ENCODE results near the gene WDR82. TPM values are rescaled to one million over a fixed set of nuclear protein-coding genes. Genes with fewer than 3 reads are reported as not detected.

WDR82 gene
- total and polyA plus RNA-seq, 2 of the 8 experiments (the other 6 are each of a cell fraction or from before 2014, with no cell fraction given): 33.5 to 82.7 TPM

DNA sequence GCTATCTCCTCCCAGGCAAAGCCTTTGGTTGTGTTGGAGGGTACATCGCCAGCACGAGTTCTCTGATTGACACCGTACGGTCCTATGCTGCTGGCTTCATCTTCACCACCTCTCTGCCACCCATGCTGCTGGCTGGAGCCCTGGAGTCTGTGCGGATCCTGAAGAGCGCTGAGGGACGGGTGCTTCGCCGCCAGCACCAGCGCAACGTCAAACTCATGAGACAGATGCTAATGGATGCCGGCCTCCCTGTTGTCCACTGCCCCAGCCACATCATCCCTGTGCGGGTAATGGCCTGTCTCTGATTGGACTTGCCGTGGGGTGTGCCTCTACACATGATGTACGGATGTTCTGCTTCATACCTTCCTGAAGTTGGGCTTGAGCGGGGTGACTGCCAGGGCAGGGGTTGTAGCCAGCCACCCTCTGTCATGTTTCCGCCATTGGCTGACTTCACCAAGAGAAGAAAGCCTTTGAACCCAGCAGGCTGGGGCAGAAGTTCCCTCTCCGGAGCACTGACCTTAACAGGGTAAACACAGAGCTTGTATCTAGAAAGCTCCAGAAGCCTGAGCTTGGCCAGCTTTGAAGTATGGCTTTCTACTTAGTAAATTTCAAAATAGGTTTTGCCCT is 67.1 kb downstream of the WDR82 start (continued):
- no peak for TF ChIP-seq BCL11A (IDR thresholded peaks at IDR 0.05; ENCODE audit: low read depth in 2 of 2, low read length in 2 of 2)
- TF ChIP-seq CBX5 (IDR thresholded peaks at IDR 0.05; ENCODE audit: low read depth, low read length): no peak
- TF ChIP-seq POU5F1 (IDR thresholded peaks at IDR 0.05; ENCODE audit: low read depth, low read length): no peak
